Prostate gland (tissue), 2 donors: ENCODE results near the gene ZNF248.

ENCODE experiments used
- CTCF ChIP-seq, 4 experiments: fragments of 200-600 bp in 2 of 4; fragments of 450-650 bp in 2 of 4; sonication (generic) in 2 of 4; IDR thresholded peaks; 1 replicate in 3 of 4; 2 replicates in 1 of 4; pipeline ENCODE4 v1.5.1; 2016 to 2019; ENCODE audit warnings: antibody characterized with exemption in 4 of 4, mild to moderate bottlenecking in 2 of 4, moderate library complexity in 2 of 4
- POLR2AphosphoS5 ChIP-seq: sonication (generic); formaldehyde crosslinking; IDR thresholded peaks from one replicate; pipeline ENCODE4 v1.6.1; 2017; ENCODE audit warnings: antibody characterized with exemption

- TF ChIP-seq CTCF (IDR thresholded peaks at IDR 0.05) (no peak), POLR2AphosphoS5 (no peak)
Measured at GRCh38 chr10:37856881-37857286, 526 bp downstream of the ZNF248 start.
